Testis (tissue), 2 donors: ENCODE results near the gene PGM2.

Experiments used
- POLR2A ChIP-seq: fragments of 450-650 bp; IDR thresholded peaks from one replicate; pipeline ENCODE4 v1.6.1; 2017; ENCODE audit warnings: antibody characterized with exemption, mild to moderate bottlenecking, moderate library complexity
- TF ChIP-seq, protein P1 (sequence below), 3 experiments: fragments of 450-650 bp in 2 of 3; fragments of 200-600 bp in 1 of 3; sonication (generic) in 1 of 3; IDR thresholded peaks; one replicate each; pipeline ENCODE4 v1.5.1; 2016 to 2019; ENCODE audit warnings: antibody characterized with exemption in 3 of 3, mild to moderate bottlenecking in 2 of 3, moderate library complexity in 1 of 3

DNA sequence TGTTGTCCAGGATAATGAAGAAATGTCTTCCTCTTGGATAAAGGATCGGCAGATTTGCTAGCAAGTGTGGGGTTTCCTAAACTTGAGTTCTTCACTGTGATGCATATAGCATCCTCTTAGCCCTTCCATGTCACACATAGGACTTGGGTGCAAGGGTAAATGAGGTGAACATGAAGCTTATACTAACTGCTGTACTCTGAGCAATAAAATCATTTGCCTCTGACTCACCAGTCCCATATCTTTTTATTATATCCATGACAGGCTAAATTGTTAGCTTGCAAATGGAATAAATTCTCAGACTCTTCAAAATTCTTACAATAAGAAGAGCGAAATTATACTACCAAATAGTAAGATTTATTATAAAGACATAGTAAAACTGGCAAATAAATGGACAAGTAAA is 49.7 kb downstream of the PGM2 start:
- TF ChIP-seq, protein P1, sequence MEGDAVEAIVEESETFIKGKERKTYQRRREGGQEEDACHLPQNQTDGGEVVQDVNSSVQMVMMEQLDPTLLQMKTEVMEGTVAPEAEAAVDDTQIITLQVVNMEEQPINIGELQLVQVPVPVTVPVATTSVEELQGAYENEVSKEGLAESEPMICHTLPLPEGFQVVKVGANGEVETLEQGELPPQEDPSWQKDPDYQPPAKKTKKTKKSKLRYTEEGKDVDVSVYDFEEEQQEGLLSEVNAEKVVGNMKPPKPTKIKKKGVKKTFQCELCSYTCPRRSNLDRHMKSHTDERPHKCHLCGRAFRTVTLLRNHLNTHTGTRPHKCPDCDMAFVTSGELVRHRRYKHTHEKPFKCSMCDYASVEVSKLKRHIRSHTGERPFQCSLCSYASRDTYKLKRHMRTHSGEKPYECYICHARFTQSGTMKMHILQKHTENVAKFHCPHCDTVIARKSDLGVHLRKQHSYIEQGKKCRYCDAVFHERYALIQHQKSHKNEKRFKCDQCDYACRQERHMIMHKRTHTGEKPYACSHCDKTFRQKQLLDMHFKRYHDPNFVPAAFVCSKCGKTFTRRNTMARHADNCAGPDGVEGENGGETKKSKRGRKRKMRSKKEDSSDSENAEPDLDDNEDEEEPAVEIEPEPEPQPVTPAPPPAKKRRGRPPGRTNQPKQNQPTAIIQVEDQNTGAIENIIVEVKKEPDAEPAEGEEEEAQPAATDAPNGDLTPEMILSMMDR (IDR thresholded peaks at IDR 0.05) = no peak
- no peak for TF ChIP-seq POLR2A
